B cell (primary cell): ENCODE measurements around the gene IPO11.

Source experiments
- CTCF ChIP-seq: fragments of 200-600 bp; IDR thresholded peaks from one replicate; pipeline ENCODE4 v1.8.0; 2022; ENCODE audit warnings: antibody characterized with exemption, mild to moderate bottlenecking
- EZH2 ChIP-seq: IDR thresholded peaks from 2 replicates; pipeline ENCODE4 v1.6.1; 2012; ENCODE audit warnings: borderline replicate concordance, low read depth, mild to moderate bottlenecking, moderate library complexity, low read length; ENCODE audit not compliant: insufficient read depth, poor library complexity, severe bottlenecking

- TF ChIP-seq CTCF (no peak), EZH2 (no peak)
These were observed 215.3 kb downstream of the IPO11 start for GRCh38 chr5:62627901-62628300.
